Stimulated activated CD8-positive, alpha-beta memory T cell treated with anti-CD3 and anti-CD28 coated beads, Interleukin-2, amount 100 ng/mL, for 48 hours (primary cell): ENCODE results near the gene GALNT10.

ENCODE experiments used
- DNase-seq, 2 donors: peaks; one replicate each; pipeline ENCODE4 v3.0.0-alpha.2; 2020; ENCODE audit warnings: low read depth in 2 of 2

The GALNT10 gene

GRCh38 chr5:154321546-154321945, 131.0 kb downstream of the GALNT10 start:
- no peak for DNase-seq

GRCh38 chr5:154324033-154324432, 133.5 kb downstream of the GALNT10 start:
- DNase-seq = no peak

- DNase-seq = no peak
Observed at GRCh38 chr5:154325566-154325965, 135.0 kb downstream of the GALNT10 start.

GRCh38 chr5:154329062-154329461, 138.5 kb downstream of the GALNT10 start:
- no peak for DNase-seq

GRCh38 chr5:154329519-154330040, 139.0 kb downstream of the GALNT10 start:
- DNase-seq = no peak

- DNase-seq = no peak
Observed at GRCh38 chr5:154330097-154330667, 139.6 kb downstream of the GALNT10 start.

- no peak for DNase-seq
Observed at GRCh38 chr5:154331232-154331631, 140.7 kb downstream of the GALNT10 start.

GRCh38 chr5:154331924-154332323, 141.4 kb downstream of the GALNT10 start:
- no peak for DNase-seq

- DNase-seq = no peak
Observed at GRCh38 chr5:154332451-154332850, 141.9 kb downstream of the GALNT10 start.

GRCh38 chr5:154333016-154333415, 142.5 kb downstream of the GALNT10 start:
- DNase-seq = no peak

- DNase-seq = no peak
Observed at GRCh38 chr5:154334406-154335064, 144.0 kb downstream of the GALNT10 start.

- no peak for DNase-seq
Observed at GRCh38 chr5:154335065-154335448, 144.5 kb downstream of the GALNT10 start.

GRCh38 chr5:154341620-154342019, 151.1 kb downstream of the GALNT10 start:
- DNase-seq = no peak

GRCh38 chr5:154342211-154342610, 151.7 kb downstream of the GALNT10 start:
- no peak for DNase-seq

- no peak for DNase-seq
Observed at GRCh38 chr5:154342963-154343362, 152.4 kb downstream of the GALNT10 start.

GRCh38 chr5:154344461-154344860, 153.9 kb downstream of the GALNT10 start:
- DNase-seq = no peak

GRCh38 chr5:154345255-154345952, 154.9 kb downstream of the GALNT10 start:
- DNase-seq = no peak

- no peak for DNase-seq
Observed at GRCh38 chr5:154346427-154346826, 155.9 kb downstream of the GALNT10 start.

- DNase-seq = no peak
Observed at GRCh38 chr5:154349626-154350264, 159.2 kb downstream of the GALNT10 start.

GRCh38 chr5:154351141-154351540, 160.6 kb downstream of the GALNT10 start:
- no peak for DNase-seq

- DNase-seq = no peak
Observed at GRCh38 chr5:154351566-154351965, 161.0 kb downstream of the GALNT10 start.

GRCh38 chr5:154352960-154353548, 162.5 kb downstream of the GALNT10 start:
- DNase-seq = no peak
